HG03175 (cell line): ENCODE measurements around the gene RC3H1.
"Not testable (repeated sequence)": the region's sequence is repeated elsewhere in the genome, so short reads cannot be mapped to it uniquely, and the experiment has no call there.

Experiments
- ATAC-seq: cut with Tn5 transposase; IDR thresholded peaks from one replicate; pipeline ENCODE4 v1.9.1; 2021; ENCODE audit warnings: mild to moderate bottlenecking, moderate library complexity; ENCODE audit not compliant: unreplicated experiment

The RC3H1 gene

DNA sequence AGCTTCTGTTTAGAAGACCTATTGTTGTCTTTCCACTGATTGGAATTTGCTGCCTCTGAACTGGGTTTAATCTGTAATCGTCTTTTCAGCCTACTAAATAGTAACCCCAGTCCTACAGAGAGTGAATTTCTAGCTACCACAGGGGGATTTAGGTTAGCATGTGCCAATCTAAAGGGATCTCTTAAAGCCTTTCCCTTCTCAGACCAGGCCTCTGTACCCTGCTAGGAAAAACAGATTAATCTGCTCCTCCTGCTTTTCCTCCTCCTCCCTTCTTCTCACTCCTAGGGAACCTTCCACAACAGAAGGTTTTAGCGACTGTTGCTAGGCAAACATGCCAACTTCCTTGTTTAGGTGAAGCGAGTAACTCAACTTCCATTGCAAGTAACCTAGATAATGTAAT lies 1.3 kb upstream of the RC3H1 start:
- no peak for ATAC-seq

DNA sequence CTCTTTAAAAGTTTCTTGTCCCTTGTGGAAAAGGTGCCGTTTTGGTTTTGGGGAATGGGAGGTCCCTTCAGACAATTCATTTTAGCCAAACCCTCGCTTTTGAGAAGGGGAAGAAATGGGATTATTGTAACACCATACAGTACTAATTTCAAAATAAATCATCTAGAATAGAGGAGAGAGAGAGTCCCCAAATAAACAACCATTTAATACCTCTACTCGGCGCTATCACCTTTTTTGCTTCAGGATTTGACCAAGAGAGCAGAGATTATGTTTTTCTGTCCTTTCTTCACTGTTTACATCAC lies 770 bp upstream of the RC3H1 start:
- no peak for ATAC-seq

DNA sequence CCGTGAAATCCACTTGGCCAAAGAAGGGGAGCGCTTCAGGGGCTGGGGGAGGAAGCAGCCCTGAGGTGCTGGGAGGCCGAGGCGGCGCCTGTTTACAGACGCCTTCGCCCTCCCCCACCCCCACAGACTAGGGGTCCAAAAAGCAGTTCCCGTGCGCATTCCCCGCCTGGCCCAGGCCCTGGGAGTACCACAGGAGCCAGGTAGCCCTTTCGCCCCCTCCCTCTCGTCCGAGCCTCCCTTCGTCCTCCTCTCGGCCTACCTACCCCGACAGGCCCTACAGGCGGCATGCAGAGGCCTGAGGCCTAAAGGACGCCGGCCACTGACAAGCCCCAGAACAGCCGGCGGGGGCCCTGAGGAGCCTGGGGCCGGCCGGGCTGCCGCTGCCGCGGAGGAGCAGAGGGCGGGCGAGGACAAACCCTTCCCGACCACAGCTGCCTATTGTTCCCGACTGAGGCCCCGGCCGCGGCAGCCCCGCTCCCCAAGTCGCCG lies 522 bp downstream of the RC3H1 start:
- ATAC-seq, result peak; percentile 44

DNA sequence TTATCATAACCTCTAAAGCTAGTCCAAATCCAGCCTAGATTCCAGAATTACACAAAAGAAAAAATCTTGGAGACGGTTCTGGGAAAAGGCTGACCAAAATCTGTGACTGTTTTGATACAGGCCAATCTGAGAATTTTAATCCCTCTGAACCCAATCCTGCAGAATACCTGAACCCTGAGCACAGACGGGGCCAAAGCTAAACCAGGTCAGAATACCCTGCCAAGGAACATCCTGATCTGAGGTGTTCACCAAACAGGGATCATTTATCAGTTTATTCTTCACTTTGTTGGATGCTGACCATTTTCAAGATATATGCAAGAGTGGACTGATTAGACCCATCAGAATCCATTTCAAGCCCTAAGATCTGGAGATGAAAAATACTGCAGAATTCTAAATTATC lies 3.6 kb downstream of the RC3H1 start:
- no peak for ATAC-seq

DNA sequence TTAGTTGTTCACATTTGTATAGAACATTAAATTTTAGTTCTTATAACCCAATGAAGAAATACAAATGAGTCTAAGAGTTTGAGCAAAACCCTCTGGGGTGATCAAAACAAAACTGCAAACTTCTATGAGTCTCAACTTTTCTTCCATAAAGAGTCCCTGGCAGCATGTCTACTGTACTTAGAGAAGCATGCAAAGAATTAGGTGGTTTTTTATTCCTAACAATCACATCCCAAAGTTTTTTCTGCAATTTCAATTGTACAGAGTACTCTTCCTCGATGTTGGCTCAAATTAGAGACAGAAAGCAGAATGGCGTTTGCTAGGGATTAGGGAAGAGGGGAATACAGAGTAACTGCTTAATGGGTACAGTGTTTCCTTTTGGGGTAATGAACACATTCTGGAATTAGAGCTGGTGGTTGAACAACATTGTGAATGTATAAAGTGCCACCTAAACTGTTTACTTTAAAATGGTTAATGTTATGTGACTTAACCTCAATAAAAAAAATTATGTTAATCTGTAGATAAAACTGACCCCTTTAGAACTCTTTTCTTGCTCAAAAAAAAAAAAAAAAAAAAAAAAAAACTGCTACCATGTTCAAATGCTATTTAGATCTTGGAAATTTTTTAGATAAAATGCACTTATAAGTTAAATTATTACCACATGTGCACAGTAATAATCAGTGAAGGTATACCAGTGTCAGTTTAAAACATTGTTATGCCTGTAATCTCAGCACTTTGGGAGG lies 4.8 kb downstream of the RC3H1 start:
- no peak for ATAC-seq

DNA sequence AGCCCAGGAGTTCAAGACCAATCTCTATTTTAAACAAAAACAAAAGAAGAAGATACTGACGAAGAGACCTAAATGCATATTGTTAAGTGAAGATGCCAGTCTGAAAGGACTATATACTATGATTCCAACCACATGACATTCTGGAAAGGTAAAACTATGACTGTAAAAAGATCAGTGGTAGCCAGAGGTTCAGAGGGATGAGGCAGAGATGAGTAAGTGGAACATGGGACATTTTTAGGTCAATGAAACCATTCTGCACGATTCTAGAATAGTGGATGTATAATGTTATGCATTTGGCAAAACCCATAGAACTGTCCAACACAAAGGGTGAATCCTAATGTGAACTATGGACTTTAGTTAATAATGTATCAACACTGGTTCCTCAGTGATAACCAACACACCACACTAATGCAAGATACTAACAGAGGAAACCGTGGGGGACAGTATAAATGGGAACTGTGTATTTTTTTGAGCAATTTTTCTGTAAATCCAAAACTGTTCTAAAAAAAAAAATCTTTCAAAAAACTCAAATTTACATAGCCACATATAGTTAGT lies 8.2 kb downstream of the RC3H1 start:
- ATAC-seq, result no peak

DNA sequence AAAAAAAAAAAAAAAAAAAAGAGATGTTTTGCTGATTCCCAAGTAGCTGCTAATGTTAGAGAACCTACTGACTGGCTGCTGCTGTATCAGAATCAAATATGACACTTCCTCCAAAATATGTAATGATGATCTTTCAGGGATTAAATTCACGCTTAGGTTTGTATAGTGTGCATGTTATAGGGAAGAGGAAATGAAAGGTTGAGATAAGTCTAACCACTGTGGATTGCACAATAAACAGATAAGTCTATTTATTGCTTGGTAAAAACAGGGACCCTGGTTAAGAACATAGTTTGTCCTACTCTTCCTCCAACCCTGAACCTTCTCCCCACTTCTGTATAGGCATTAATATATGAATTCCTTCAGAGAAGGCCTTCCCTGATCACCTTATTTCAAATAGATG lies 13.2 kb downstream of the RC3H1 start:
- no peak for ATAC-seq

DNA sequence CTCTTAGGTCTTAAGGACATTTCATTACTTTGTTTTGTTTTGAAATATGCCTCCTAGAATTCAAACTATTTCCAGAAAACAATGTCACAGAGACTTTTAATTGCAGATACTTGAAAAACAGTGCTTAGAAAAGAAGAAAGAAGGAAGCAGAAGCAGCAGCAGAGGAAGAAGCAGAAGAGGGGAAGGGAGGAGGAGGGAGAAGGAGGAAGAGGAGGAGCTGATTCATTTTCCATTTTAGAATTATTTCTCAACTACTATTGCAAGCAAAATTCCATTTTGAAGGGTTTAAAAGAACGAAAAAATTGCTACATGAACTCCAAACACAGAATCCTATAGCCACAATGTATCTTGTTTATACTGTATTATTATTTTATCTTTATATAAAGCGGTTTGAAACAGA lies 13.9 kb downstream of the RC3H1 start:
- no peak for ATAC-seq

DNA sequence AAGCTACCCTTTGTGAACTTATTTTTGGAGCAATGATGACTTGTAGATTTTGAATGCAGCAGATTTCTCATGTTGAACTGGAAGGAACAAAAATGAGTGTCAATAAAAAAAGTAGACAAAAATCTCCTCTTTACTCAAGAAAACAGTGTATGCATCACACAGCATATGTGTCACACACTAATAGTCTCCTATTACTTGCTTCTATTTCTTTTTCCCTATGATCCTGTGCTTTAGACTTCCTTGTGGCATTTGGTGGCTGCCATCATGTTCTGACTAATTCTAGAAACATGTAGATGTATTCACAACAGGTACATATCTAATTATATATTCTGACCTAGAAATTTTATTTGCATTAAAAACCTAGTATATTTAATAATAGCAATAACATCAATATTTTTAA lies 14.3 kb downstream of the RC3H1 start:
- ATAC-seq, result no peak

DNA sequence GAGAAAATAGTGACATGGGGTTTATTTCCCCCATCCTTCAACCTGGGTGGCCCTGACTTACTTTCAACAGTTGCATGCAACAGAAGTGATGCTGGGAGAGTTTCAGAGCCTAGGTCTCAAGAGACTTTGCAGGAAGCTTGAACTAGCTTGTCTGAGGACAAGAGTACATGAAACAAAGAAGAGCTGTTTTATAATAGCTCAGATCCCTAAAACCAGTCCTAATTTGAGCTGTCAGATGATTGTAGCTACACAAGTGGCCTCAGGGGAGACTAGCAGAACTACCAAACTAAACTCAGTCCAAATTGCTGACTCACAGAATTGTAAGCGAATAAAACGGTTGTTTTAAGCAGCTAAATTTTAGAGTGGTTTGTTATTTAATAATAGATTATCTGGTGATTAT lies 17.1 kb downstream of the RC3H1 start:
- ATAC-seq, result peak; percentile 98

DNA sequence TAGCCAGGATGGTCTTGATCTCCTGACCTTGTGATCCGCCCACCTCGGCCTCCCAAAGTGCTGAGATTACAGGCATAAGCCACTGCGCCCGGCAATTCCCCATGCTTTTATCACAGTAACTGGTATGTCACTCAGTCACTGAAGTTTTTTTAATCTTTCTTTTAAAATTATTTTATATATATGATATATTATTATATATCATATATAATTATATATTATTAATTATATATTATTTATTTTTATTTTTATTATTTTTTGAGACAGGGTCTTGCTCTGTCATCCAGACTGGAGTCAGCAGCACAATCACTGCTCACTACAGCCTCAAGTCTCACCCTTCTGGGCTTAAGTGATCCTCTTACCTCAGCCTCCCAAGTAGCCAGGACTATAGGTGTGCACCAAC lies 18.3 kb downstream of the RC3H1 start:
- no peak for ATAC-seq

DNA sequence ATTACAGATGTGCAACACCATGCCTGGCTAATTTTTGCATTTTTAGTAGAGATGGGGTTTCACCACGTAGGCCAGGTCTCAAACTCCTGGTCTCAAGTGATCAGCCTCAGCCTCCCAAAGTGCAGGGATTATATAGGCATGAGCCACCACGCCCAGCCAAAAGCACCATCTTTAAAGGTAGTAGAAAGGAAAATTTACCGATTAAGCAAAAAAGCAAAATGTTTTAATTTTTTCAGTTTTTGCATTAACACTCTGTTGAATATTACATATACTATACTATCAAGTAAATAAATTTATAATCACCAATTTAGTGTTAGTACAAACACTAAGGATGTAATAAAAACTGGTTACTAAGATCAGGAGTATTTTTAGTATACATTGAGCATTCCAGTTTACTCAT lies 20.6 kb downstream of the RC3H1 start:
- no peak for ATAC-seq

DNA sequence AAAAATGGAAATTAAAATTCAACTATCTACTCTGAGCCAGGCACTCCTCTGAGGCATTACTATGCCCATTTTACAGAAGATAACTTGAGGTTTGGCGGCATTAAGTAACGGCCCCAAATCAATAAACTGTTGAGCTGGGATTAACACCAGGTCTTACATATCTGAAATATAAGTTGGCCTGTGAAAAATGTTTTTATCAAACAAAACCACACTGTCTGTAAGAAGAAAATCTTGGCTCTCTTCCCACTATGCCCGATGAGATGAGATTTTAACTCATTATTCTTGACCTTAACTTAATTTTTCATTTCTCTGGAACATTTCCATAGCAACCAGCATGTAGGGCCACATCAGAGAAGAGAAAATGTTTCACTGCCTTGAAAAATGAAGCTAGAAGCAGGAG lies 21.8 kb downstream of the RC3H1 start:
- ATAC-seq, result no peak

DNA sequence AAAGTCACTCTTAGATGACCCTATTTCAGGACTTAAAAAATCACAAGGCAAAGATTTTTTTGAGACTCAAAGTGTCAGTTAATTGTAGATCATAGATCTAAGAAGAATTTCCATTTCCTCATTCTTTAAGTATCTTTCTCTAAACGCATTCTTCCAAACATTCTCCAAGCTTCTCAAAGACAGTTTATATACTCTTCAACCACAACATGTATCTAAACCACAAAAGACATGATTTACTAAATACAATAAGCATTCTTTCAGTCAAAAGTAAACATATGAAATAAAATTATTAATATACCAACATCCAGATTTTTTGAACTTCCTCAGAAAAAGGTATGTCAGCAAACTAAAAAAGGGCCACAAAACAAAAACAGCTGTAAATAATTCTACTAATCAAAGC lies 24.4 kb downstream of the RC3H1 start:
- no peak for ATAC-seq

DNA sequence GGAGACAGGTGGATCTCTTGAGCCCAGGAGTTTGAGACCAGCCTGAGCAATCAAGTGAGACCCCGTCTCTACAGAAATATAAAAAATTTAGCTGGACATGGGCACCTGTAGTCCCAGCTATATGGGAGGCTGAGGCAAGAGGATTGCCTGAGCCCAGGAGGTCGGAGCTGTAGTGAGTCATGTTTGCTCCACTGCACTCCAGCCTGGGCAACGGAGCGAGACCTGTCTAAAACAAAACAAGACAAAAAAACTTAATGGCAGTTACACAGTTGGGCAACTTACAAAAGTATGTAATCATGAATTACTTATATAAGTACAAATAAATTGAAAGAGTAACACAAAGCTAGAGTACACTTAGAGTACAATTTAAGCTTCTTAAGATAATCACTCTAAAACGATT lies 25.2 kb downstream of the RC3H1 start:
- no peak for ATAC-seq

DNA sequence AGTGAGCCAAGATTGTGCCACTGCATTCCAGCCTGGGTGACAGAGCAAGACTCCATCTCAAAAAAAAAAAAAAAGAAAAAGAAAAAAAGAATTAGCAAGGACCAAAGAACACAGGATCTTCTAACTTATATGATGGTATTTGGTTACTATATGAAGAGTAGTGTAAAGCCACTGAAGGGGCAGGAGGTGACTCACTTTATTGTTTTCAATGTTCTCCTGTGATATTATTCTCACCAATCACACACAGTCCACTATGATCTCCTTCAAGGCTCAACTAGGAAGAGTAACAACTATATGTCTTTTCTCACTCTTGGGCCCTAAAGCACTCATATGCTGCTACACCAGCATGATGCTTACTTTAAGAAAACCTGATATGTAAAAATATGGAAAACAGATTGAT lies 26.7 kb downstream of the RC3H1 start:
- no peak for ATAC-seq

DNA sequence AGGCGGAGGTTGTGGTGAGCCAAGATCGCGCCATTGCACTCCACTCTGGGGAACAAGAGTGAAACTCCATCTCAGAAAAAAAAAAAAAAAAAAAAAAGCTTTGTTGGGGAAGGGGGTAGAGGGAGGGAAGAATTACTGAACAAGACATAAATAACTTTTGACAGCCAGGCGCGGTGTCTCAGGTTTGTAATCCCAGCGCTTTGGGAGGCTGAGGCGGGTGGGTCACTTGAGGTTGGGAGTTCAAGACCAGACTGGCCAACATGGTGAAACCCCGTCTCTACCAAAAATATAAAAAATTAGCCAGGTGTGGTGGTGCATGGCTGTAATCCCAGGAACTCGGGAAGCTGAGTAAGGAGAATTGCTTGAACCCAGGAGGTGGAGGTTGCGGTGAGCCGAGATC lies 28.2 kb downstream of the RC3H1 start:
- not testable (repeated sequence) for ATAC-seq

DNA sequence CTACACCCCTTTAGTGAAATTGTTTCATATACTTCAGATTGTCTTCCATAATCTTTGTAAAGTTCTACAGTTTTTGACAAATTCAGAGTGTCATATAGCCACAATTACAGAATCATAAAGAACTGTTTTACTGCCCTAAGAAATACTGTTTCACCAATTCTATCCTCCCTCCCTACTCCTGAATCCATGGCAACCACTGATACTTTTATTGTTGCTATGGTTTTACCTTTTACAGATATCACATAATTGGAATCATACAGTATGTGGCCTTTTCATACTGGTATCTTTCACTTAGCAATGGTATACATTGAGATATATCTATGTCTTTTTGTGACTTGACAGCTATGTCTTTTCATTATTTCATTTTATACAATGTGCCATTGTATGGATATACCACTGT lies 34.1 kb downstream of the RC3H1 start:
- ATAC-seq, result no peak

DNA sequence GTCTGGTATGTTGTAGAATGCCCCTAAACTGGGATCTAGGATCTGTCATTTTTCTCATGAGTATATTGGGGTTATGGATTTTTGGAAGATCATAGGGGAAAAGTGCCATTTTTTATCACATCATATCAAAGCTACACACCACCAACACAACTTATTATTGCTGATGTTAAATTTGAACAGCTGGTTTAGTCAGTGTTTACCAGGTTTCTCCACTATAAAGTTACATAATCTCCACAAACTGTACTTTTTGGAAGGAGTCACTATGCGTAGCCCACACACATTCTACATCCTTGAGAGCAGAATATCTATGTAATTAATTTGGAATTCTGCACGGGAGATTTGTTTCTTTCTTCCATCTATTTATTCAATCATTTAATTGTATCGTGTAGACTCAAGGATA lies 35.2 kb downstream of the RC3H1 start:
- no peak for ATAC-seq

DNA sequence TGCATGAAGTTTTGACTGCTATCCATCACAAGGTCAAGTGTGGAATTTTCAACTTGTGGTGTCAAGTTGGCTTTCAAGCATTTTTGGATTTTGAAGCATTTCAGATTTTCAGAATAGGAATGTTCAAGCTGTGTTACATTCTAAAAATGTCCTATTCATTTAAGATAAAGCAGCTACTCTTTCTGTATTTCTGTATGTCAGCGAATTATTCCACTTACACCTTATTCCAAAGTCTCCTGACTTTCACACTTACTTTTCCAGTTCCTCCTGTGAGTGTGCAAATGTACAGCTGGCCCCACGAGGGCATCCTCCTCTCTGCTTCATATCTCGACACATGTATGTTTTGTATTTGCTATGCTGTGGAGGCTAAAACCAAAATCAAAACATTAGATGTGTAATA lies 51.9 kb downstream of the RC3H1 start:
- ATAC-seq, result no peak

DNA sequence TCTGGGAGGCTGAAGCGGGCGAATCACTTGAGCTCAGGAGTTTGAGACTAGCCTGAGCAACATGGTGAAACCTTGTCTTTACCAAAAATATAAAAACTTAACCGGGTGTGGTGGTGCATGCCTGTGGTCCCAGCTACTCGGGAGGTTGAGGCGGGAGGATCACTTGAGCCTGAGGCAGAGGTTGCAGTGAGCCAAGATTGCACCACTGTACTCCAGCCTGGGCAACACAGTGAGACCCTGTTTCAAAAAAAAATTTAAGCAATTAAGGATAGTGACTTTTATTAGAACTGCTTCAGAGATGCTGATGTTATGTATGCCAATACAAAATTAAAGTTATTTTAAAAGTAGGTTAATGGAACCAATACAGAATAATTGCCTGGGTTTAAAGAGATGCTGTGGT lies 56.3 kb downstream of the RC3H1 start:
- not testable (repeated sequence) for ATAC-seq

DNA sequence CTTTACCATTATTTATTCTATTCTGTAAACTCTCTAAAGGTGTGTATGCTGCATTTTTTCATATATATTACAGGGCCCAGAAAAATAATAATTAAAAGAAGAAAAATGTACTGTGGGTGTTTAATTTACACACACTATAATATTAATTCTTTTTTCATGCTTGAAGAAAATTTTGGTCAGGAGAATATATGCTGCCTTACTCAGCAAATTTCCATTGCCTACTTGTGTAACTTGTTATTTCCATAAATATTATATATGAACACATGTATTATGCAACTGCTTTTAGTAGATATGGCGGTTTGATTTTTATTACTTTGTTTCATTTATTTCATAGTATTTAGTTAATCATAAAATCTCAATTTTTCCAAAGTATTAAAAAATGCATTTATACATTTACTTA lies 58.7 kb downstream of the RC3H1 start:
- no peak for ATAC-seq

DNA sequence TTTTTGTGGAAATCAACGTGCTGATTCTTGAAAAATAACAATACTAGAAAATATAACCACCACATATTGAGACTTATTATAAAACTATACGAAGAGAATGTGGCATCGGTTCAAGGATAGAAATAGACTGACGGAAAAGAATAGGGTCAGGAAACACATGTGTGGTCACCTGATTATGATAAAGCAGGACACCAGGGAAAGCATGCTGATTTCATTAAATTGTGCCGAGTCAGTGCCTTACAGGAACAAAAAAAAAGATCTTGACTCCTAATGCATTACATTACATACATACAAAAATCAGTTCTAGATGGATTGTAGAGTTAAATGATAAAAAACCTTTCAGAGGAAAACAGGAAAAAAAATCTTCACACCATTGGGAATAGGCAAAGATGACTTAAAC lies 61.5 kb downstream of the RC3H1 start:
- no peak for ATAC-seq
